B cell (primary cell): ENCODE data around the gene CYP17A1. TPM values are rescaled to one million over a fixed set of nuclear protein-coding genes. Genes with fewer than 3 reads are reported as not detected.

Experiments used
- ATAC-seq: fragments of 200-7000 bp; cut with Tn5 transposase; one replicate; pipeline ENCODE4 v1.10.0; 2021; ENCODE audit warnings: low read depth, mild to moderate bottlenecking, moderate number of reproducible peaks, moderate library complexity
- CTCF ChIA-PET: fragments of 350-600 bp; sonication (Branson Sonifier 250); formaldehyde crosslinking; loops from one replicate; lab custom pipeline; 2021; ENCODE audit warnings: antibody characterized with exemption, inconsistent platforms; lab: Charles Lee
- POLR2A ChIA-PET: fragments of 350-600 bp; sonication (Branson Sonifier 250); formaldehyde crosslinking; loops from one replicate; lab custom pipeline; 2021; ENCODE audit warnings: antibody characterized with exemption; lab: Charles Lee
- DNase-seq: peaks from one replicate; pipeline ENCODE4 v3.0.0; 2013
- H2AFZ ChIP-seq: 2 replicates; pipeline ENCODE4 v1.6.1; 2012; ENCODE audit warnings: mild to moderate bottlenecking, low read depth, low read length; ENCODE audit not compliant: insufficient read depth, poor library complexity, severe bottlenecking
- H3K27ac ChIP-seq, 2 donors: 1 replicate in 1 of 2; 2 replicates in 1 of 2; pipeline ENCODE4 v1.5.1; 2012 to 2013; ENCODE audit warnings: low read length in 2 of 2, mild to moderate bottlenecking in 2 of 2, moderate library complexity in 1 of 2
- H3K27me3 ChIP-seq, 4 experiments: fragments of 200-600 bp in 1 of 4; sonication (generic) in 1 of 4; replicated peaks in 1 of 4; 1 replicate in 2 of 4; 2 replicates in 2 of 4; pipeline versions ENCODE4 v1.6.1 to v1.7.0; 2013 to 2016; ENCODE audit warnings: low read length in 3 of 4, mild to moderate bottlenecking in 2 of 4, mixed read lengths in 1 of 4, moderate library complexity in 1 of 4; ENCODE audit not compliant: insufficient read depth in 4 of 4, control insufficient read depth in 3 of 4; ENCODE audit errors: control extremely low read depth in 1 of 4
- H3K36me3 ChIP-seq, 2 experiments: replicated peaks in 1 of 2; 1 replicate in 1 of 2; 2 replicates in 1 of 2; pipeline versions ENCODE4 v1.6.1 to v1.7.1; 2013; ENCODE audit warnings: low read length in 1 of 2; ENCODE audit not compliant: insufficient read depth in 2 of 2, control insufficient read depth in 1 of 2; ENCODE audit errors: control extremely low read depth in 1 of 2, extremely low read depth in 1 of 2
- H3K4me1 ChIP-seq, 2 donors: fragments of 200-600 bp in 1 of 2; sonication (generic) in 1 of 2; 1 replicate in 1 of 2; 2 replicates in 1 of 2; pipeline versions ENCODE4 v1.5.1 to v1.6.1; 2013 to 2017; ENCODE audit warnings: low read length in 2 of 2; ENCODE audit not compliant: control insufficient read depth in 2 of 2, insufficient read depth in 2 of 2
- H3K4me2 ChIP-seq: replicated peaks from 2 replicates; pipeline ENCODE3; 2012; ENCODE audit warnings: mild to moderate bottlenecking, low read depth, low read length; ENCODE audit not compliant: poor library complexity, severe bottlenecking
- H3K4me3 ChIP-seq, 5 experiments: fragments of 200-600 bp in 1 of 5; sonication (generic) in 1 of 5; 1 replicate in 3 of 5; 2 replicates in 2 of 5; pipeline versions ENCODE4 v1.5.1 to v1.7.0; 2011 to 2016; ENCODE audit warnings: low read length in 4 of 5, mild to moderate bottlenecking in 4 of 5, low read depth in 2 of 5, control low read depth in 1 of 5, moderate library complexity in 1 of 5; ENCODE audit not compliant: insufficient read depth in 1 of 5; ENCODE audit errors: control extremely low read depth in 1 of 5, extremely low read depth in 1 of 5
- H3K79me2 ChIP-seq: fragments of 200-600 bp; sonication (generic); one replicate; pipeline ENCODE4 v1.6.0; 2016; ENCODE audit warnings: low read length; ENCODE audit not compliant: control insufficient read depth, insufficient read depth
- H3K9ac ChIP-seq: fragments of 200-600 bp; sonication (generic); 2 replicates; pipeline ENCODE4 v1.6.1; 2017; ENCODE audit warnings: mild to moderate bottlenecking, low read length, moderate library complexity
- H3K9me3 ChIP-seq, 3 donors: one replicate each; pipeline versions ENCODE4 v1.6.1 to v1.7.1; 2013; ENCODE audit warnings: low read length in 2 of 3; ENCODE audit not compliant: control insufficient read depth in 2 of 3, insufficient read depth in 1 of 3; ENCODE audit errors: control extremely low read depth in 1 of 3
- H4K20me1 ChIP-seq: 2 replicates; pipeline ENCODE4 v1.6.0; 2012; ENCODE audit warnings: mild to moderate bottlenecking, low read length; ENCODE audit not compliant: insufficient read depth, control insufficient read depth, poor library complexity, severe bottlenecking
- H3K27ac Mint-ChIP-seq: one replicate; pipeline ENCODE4 v1.8.0; 2021; ENCODE audit warnings: mixed read lengths
- H3K27me3 Mint-ChIP-seq: one replicate; pipeline ENCODE4 v1.8.0; 2021; ENCODE audit warnings: mixed read lengths
- H3K4me1 Mint-ChIP-seq: one replicate; pipeline ENCODE4 v1.8.0; 2021; ENCODE audit warnings: mixed read lengths
- H3K4me3 Mint-ChIP-seq: one replicate; pipeline ENCODE4 v1.8.0; 2021; ENCODE audit warnings: mixed read lengths
- H3K9me3 Mint-ChIP-seq: one replicate; pipeline ENCODE4 v1.8.0; 2022; ENCODE audit warnings: mixed read lengths; ENCODE audit not compliant: insufficient read depth
- EZH2 ChIP-seq: IDR thresholded peaks from 2 replicates; pipeline ENCODE4 v1.6.1; 2012; ENCODE audit warnings: borderline replicate concordance, low read depth, mild to moderate bottlenecking, moderate library complexity, low read length; ENCODE audit not compliant: insufficient read depth, poor library complexity, severe bottlenecking
- WGBS: methylation state at CpG from one replicate; pipeline ENCODE4 v1.1.5; 2013; ENCODE audit warnings: missing lambda C conversion rate; ENCODE audit not compliant: insufficient coverage; 5-methylcytosine and 5-hydroxymethylcytosine counted together
- intact Hi-C: fragments of 100-400 bp; cut with micrococcal nuclease; formaldehyde crosslinking; loops from one replicate; pipeline ENCODE4 v1.10.0; 2022
- polyA plus RNA-seq: library from polyadenylated mRNA; depleted of rRNA; stranded (reverse); fragments of >200 nt; gene quantifications from 2 replicates; pipeline ENCODE4 v1.2.3, GENCODE V29; 2012
- total RNA-seq, 2 donors: library from RNA; stranded (reverse); fragments of 120-200 nt in 1 of 2; gene quantifications; 1 replicate in 1 of 2; 2 replicates in 1 of 2; pipeline versions ENCODE4 v1.2.3 to v1.2.4, GENCODE V29; 2013 to 2022
- TF ChIP-seq, protein P1 (sequence below): fragments of 200-600 bp; IDR thresholded peaks from one replicate; pipeline ENCODE4 v1.8.0; 2022; ENCODE audit warnings: antibody characterized with exemption, mild to moderate bottlenecking

CYP17A1 gene
- total and polyA plus RNA-seq, 2 donors (not counting 1 experiment from before 2014, with no cell fraction given) = not detected

DNA sequence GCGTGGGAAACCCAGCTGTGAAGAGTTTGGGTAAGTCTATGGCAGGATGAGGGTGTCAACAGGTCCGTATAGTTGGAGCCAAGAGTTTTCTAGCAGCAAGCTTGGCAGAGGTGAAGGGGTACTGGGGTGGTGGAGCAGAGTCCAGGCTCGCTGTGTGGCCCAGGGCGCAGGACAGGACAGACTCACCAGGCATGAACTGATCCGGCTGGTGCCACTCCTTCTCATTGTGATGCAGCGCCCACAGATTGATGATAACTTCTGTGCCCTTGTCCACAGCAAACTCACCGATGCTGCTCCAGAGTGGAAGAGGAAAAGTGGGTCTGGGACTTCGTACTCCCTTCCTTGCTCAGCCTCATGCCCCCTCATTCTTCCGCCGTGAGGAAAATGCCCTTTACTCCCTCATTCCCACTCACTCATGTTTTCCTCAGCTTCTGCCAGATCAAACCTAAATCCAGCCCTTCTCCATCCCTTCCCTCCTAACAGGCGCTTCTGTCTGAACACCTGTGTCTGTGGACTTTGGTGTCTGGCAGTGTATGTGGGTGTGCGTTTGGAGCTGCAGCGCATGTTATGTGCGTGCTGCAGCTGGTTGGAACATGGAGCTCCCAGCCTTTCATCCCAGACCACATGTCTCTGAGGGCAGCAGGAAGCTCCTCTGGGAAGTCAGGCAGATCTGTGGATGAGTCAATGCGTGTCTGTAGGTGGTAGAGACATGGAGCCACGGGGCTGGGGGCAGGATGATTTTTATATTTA, 5.7 kb downstream of the CYP17A1 start:
- no peak overlapping the region for H3K4me3 Mint-ChIP-seq
- 83% methylated on average over 7 of the region's 16 CpGs for WGBS
- H3K9me3 Mint-ChIP-seq = no peaks in the 10 kb centered on the region
- Histone ChIP-seq H3K36me3 (no peaks in the 10 kb centered on the region), H3K27ac (no peak overlapping the region), H3K79me2 (no peaks in the 10 kb centered on the region), H4K20me1 (no peaks in the 10 kb centered on the region), H3K4me1 (peaks cover 0 to 4% of the 10 kb centered on the region in 2 donors), H3K9me3 (no peaks in the 10 kb centered on the region), H3K27me3 (peaks cover 0 to 11% (median 2%) of the 10 kb centered on the region in 4 experiments), H3K4me2 (no peak overlapping the region), H3K4me3 (no peak overlapping the region), H3K9ac (no peak overlapping the region), H2AFZ (no peak overlapping the region)
- POLR2A ChIA-PET = no interaction called here
- no peak overlapping the region for H3K27ac Mint-ChIP-seq
- CTCF ChIA-PET = interaction anchor here (1.0 kb wide), 1 partner anchor 101 kb away, joined by 3 read pairs; no protein-coding TSS in a partner anchor
- intact Hi-C loops = loop anchor here (10.0 kb wide), 1 partner anchor 653 kb away; no protein-coding TSS in a partner anchor
- TF ChIP-seq, protein P1, sequence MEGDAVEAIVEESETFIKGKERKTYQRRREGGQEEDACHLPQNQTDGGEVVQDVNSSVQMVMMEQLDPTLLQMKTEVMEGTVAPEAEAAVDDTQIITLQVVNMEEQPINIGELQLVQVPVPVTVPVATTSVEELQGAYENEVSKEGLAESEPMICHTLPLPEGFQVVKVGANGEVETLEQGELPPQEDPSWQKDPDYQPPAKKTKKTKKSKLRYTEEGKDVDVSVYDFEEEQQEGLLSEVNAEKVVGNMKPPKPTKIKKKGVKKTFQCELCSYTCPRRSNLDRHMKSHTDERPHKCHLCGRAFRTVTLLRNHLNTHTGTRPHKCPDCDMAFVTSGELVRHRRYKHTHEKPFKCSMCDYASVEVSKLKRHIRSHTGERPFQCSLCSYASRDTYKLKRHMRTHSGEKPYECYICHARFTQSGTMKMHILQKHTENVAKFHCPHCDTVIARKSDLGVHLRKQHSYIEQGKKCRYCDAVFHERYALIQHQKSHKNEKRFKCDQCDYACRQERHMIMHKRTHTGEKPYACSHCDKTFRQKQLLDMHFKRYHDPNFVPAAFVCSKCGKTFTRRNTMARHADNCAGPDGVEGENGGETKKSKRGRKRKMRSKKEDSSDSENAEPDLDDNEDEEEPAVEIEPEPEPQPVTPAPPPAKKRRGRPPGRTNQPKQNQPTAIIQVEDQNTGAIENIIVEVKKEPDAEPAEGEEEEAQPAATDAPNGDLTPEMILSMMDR = no peak
- TF ChIP-seq EZH2 = no peak
- peaks cover 2% of the 10 kb centered on the region for H3K4me1 Mint-ChIP-seq
- DNase-seq (no peak), ATAC-seq (no peak)
- H3K27me3 Mint-ChIP-seq = no peaks in the 10 kb centered on the region

DNA sequence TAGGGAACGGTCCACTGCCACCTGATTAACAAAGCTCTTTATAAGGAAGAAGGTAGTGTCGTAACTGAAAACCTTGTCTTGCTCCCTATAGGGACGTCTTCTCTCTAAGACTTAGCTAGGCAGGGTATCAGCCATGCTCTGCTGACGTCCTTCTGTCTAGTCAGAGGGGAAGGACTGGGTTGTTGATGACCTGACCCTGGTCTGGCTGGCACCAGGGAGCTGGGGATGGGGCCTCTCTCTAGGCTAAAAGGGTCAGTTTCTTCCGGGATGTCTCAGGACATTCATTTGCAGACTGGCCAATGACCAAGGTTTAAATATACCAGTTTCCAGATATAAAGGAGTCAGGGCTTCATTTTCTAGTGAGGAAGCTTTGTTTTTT, 9.6 kb downstream of the CYP17A1 start:
- DNase-seq = no peak
- H3K27me3 Mint-ChIP-seq = no peaks in the 10 kb centered on the region
- H3K4me3 Mint-ChIP-seq = no peak overlapping the region
- H4K20me1 ChIP-seq = no peaks in the 10 kb centered on the region
- H3K27ac ChIP-seq = no peak overlapping the region
- intact Hi-C loops = no loop called here
- TF ChIP-seq EZH2 = no peak
- no peaks in the 10 kb centered on the region for H3K4me1 Mint-ChIP-seq
- no peak for ATAC-seq
- H3K79me2 ChIP-seq = no peaks in the 10 kb centered on the region
- H3K36me3 ChIP-seq = no peaks in the 10 kb centered on the region
- WGBS = 75% methylated on average over 2 of the region's 5 CpGs
- no peak overlapping the region for H3K9ac ChIP-seq
- no peaks in the 10 kb centered on the region for H3K9me3 ChIP-seq
- H3K4me2 ChIP-seq = no peak overlapping the region
- CTCF ChIA-PET = interaction anchor here (0.6 to 1.1 kb wide), 2 partner anchors 9 to 87 kb away, joined by 4 to 8 read pairs; partner anchors contain the start of gene CYP17A1
- no peak overlapping the region for H3K4me3 ChIP-seq
- no peak overlapping the region for H2AFZ ChIP-seq
- H3K27me3 ChIP-seq = no peaks in the 10 kb centered on the region
- H3K9me3 Mint-ChIP-seq = no peaks in the 10 kb centered on the region
- POLR2A ChIA-PET = no interaction called here
- no peak overlapping the region for H3K27ac Mint-ChIP-seq
- H3K4me1 ChIP-seq = no peaks in the 10 kb centered on the region
